Osteoblast (primary cell): Measurements from ENCODE around the gene CNTNAP4. TPM values are rescaled to one million over a fixed set of nuclear protein-coding genes. Genes with fewer than 3 reads are reported as not detected.

Source experiments
- DNase-seq: peaks from one replicate; pipeline ENCODE4 v3.0.0; 2011; ENCODE audit warnings: low spot score, mixed read lengths; ENCODE audit not compliant: insufficient read length; ENCODE audit errors: missing footprints
- H2AFZ ChIP-seq: 2 replicates; pipeline ENCODE4 v1.6.0; 2011; ENCODE audit warnings: mild to moderate bottlenecking, low read length
- H3K27ac ChIP-seq: 2 replicates; pipeline ENCODE4 v1.5.1; 2011; ENCODE audit warnings: mild to moderate bottlenecking, low read depth, low read length, moderate library complexity
- H3K27me3 ChIP-seq: 2 replicates; pipeline ENCODE4 v1.6.0; 2012; ENCODE audit warnings: mild to moderate bottlenecking, control low read depth, inconsistent platforms, low read length, moderate library complexity; ENCODE audit not compliant: insufficient read depth
- H3K36me3 ChIP-seq: 2 replicates; pipeline ENCODE4 v1.5.1; 2011; ENCODE audit warnings: mild to moderate bottlenecking, low read length, control low read depth, moderate library complexity; ENCODE audit not compliant: insufficient read depth
- H3K4me1 ChIP-seq: 2 replicates; pipeline ENCODE4 v1.5.1; 2011; ENCODE audit warnings: mild to moderate bottlenecking, low read length, control low read depth, moderate library complexity; ENCODE audit not compliant: insufficient read depth
- H3K4me2 ChIP-seq: 2 replicates; pipeline ENCODE4 v1.6.0; 2011; ENCODE audit warnings: mild to moderate bottlenecking, low read length; ENCODE audit not compliant: insufficient read depth
- H3K4me3 ChIP-seq: fragments of 200-600 bp; sonication (generic); 3 replicates; pipeline ENCODE4 v1.5.1; 2012; ENCODE audit warnings: mild to moderate bottlenecking, low read length, inconsistent platforms; ENCODE audit not compliant: insufficient read depth
- H3K79me2 ChIP-seq: 2 replicates; pipeline ENCODE4 v1.6.0; 2012; ENCODE audit warnings: mild to moderate bottlenecking, low read length, control low read depth, inconsistent platforms; ENCODE audit not compliant: insufficient read depth
- H3K9me3 ChIP-seq: 2 replicates; pipeline ENCODE4 v1.5.1; 2011; ENCODE audit warnings: low read depth, low read length, control low read depth
- H4K20me1 ChIP-seq: 2 replicates; pipeline ENCODE4 v1.6.0; 2012; ENCODE audit warnings: mild to moderate bottlenecking, low read length, control low read depth; ENCODE audit not compliant: insufficient read depth
- CTCF ChIP-seq: IDR thresholded peaks from 2 replicates; pipeline ENCODE4 v1.5.1; 2011; ENCODE audit warnings: mild to moderate bottlenecking, low read depth, low read length, moderate library complexity; ENCODE audit errors: extremely low read depth
- total RNA-seq: library from RNA; depleted of rRNA; stranded (reverse); fragments of >200 nt; gene quantifications from 2 replicates; pipeline ENCODE4 v1.2.3, GENCODE V29; 2012

Gene CNTNAP4
- total RNA-seq, 1 donor, result under 0.01 TPM

- H3K36me3 ChIP-seq, result no peaks in the 10 kb centered on the region
- no peak overlapping the region for H2AFZ ChIP-seq
- no peaks in the 10 kb centered on the region for H3K27me3 ChIP-seq
- DNase-seq, result no peak
- no peak overlapping the region for H3K4me2 ChIP-seq
- H3K79me2 ChIP-seq, result no peaks in the 10 kb centered on the region
- no peak for TF ChIP-seq CTCF
- no peaks in the 10 kb centered on the region for H4K20me1 ChIP-seq
- H3K9me3 ChIP-seq, result no peaks in the 10 kb centered on the region
- no peak overlapping the region for H3K27ac ChIP-seq
- no peaks in the 10 kb centered on the region for H3K4me1 ChIP-seq
- no peak overlapping the region for H3K4me3 ChIP-seq
These were observed 26.6 kb downstream of the CNTNAP4 start for GRCh38 chr16:76303637-76304314.

GRCh38 chr16:76309639-76310335 lies 32.6 kb downstream of the CNTNAP4 start:
- Histone ChIP-seq H3K36me3 (no peaks in the 10 kb centered on the region), H4K20me1 (no peaks in the 10 kb centered on the region), H2AFZ (no peak overlapping the region), H3K9me3 (no peaks in the 10 kb centered on the region), H3K27ac (no peak overlapping the region), H3K27me3 (no peaks in the 10 kb centered on the region), H3K4me3 (no peak overlapping the region), H3K4me2 (no peak overlapping the region), H3K79me2 (no peaks in the 10 kb centered on the region), H3K4me1 (no peaks in the 10 kb centered on the region)
- peak; percentile 31 for DNase-seq
- TF ChIP-seq CTCF, result no peak

- no peaks in the 10 kb centered on the region for H3K9me3 ChIP-seq
- no peak for TF ChIP-seq CTCF
- no peak overlapping the region for H2AFZ ChIP-seq
- H3K4me3 ChIP-seq, result no peak overlapping the region
- no peaks in the 10 kb centered on the region for H3K4me1 ChIP-seq
- no peaks in the 10 kb centered on the region for H3K36me3 ChIP-seq
- H3K4me2 ChIP-seq, result no peak overlapping the region
- H3K27ac ChIP-seq, result no peak overlapping the region
- no peak for DNase-seq
- no peaks in the 10 kb centered on the region for H3K27me3 ChIP-seq
- no peaks in the 10 kb centered on the region for H3K79me2 ChIP-seq
- H4K20me1 ChIP-seq, result no peaks in the 10 kb centered on the region
These were observed 34.1 kb downstream of the CNTNAP4 start for GRCh38 chr16:76311260-76311659.

GRCh38 chr16:76318565-76318964 lies 41.4 kb downstream of the CNTNAP4 start:
- Histone ChIP-seq H3K79me2 (no peaks in the 10 kb centered on the region), H3K36me3 (no peaks in the 10 kb centered on the region), H3K4me2 (no peak overlapping the region), H3K9me3 (no peaks in the 10 kb centered on the region), H3K4me1 (no peaks in the 10 kb centered on the region), H3K27ac (no peak overlapping the region), H4K20me1 (no peaks in the 10 kb centered on the region), H3K4me3 (no peak overlapping the region), H3K27me3 (no peaks in the 10 kb centered on the region), H2AFZ (no peak overlapping the region)
- DNase-seq, result no peak
- TF ChIP-seq CTCF, result no peak
